ENCODE data around the gene ZRANB1.

DNA sequence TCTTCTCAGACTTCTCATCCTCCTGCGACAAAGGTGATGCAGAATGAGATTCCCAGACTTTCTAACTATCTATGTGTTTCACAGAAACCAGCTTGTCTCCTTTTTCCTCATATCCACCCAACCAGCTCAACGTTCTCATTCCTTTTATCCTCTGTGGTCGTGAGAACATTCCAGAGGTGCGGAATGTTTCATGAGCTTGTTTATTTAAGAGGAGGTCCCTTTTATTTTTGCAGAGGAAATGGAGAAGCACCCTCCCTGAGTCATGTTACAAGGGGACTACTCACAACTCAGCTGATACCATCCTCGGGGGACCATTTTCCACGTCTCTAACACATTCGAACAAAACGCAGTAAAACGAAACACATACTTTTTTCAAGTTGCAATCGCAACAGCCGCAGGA is 93.2 kb downstream of the ZRANB1 start:
- TF ChIP-seq, protein P1, sequence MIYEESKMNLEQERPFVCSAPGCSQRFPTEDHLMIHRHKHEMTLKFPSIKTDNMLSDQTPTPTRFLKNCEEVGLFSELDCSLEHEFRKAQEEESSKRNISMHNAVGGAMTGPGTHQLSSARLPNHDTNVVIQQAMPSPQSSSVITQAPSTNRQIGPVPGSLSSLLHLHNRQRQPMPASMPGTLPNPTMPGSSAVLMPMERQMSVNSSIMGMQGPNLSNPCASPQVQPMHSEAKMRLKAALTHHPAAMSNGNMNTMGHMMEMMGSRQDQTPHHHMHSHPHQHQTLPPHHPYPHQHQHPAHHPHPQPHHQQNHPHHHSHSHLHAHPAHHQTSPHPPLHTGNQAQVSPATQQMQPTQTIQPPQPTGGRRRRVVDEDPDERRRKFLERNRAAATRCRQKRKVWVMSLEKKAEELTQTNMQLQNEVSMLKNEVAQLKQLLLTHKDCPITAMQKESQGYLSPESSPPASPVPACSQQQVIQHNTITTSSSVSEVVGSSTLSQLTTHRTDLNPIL (CRISPR knock-in tag; IDR thresholded peaks at IDR 0.05; ENCODE audit: low read depth), result no peak
- TF ChIP-seq TOX (CRISPR knock-in tag; IDR thresholded peaks at IDR 0.05; ENCODE audit: borderline replicate concordance) (no peak), ESRRG (CRISPR knock-in tag; IDR thresholded peaks at IDR 0.05) (no peak), RARB (CRISPR knock-in tag; IDR thresholded peaks at IDR 0.05) (no peak), ARNTL (CRISPR knock-in tag; IDR thresholded peaks at IDR 0.05; ENCODE audit: borderline replicate concordance, low read depth) (no peak), ZFP30 (CRISPR knock-in tag; IDR thresholded peaks at IDR 0.05) (no peak), ISL1 (CRISPR knock-in tag; IDR thresholded peaks at IDR 0.05) (no peak), CSDC2 (CRISPR knock-in tag; IDR thresholded peaks at IDR 0.05) (no peak), ZNF565 (CRISPR knock-in tag; conservative IDR thresholded peaks at IDR 0.05; ENCODE audit: low read depth) (no peak), OSR1 (CRISPR knock-in tag; IDR thresholded peaks at IDR 0.05) (no peak), ZFP3 (CRISPR knock-in tag; IDR thresholded peaks at IDR 0.05) (no peak)
- TF ChIP-seq, protein P2, sequence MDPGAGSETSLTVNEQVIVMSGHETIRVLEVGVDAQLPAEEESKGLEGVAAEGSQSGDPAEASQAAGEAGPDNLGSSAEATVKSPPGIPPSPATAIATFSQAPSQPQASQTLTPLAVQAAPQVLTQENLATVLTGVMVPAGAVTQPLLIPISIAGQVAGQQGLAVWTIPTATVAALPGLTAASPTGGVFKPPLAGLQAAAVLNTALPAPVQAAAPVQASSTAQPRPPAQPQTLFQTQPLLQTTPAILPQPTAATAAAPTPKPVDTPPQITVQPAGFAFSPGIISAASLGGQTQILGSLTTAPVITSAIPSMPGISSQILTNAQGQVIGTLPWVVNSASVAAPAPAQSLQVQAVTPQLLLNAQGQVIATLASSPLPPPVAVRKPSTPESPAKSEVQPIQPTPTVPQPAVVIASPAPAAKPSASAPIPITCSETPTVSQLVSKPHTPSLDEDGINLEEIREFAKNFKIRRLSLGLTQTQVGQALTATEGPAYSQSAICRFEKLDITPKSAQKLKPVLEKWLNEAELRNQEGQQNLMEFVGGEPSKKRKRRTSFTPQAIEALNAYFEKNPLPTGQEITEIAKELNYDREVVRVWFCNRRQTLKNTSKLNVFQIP (CRISPR knock-in tag; IDR thresholded peaks at IDR 0.05; ENCODE audit: borderline replicate concordance, low read depth), result no peak
- TF ChIP-seq, protein P3, sequence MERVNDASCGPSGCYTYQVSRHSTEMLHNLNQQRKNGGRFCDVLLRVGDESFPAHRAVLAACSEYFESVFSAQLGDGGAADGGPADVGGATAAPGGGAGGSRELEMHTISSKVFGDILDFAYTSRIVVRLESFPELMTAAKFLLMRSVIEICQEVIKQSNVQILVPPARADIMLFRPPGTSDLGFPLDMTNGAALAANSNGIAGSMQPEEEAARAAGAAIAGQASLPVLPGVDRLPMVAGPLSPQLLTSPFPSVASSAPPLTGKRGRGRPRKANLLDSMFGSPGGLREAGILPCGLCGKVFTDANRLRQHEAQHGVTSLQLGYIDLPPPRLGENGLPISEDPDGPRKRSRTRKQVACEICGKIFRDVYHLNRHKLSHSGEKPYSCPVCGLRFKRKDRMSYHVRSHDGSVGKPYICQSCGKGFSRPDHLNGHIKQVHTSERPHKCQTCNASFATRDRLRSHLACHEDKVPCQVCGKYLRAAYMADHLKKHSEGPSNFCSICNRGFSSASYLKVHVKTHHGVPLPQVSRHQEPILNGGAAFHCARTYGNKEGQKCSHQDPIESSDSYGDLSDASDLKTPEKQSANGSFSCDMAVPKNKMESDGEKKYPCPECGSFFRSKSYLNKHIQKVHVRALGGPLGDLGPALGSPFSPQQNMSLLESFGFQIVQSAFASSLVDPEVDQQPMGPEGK (CRISPR knock-in tag; IDR thresholded peaks at IDR 0.05; ENCODE audit: borderline replicate concordance), result no peak
- TF ChIP-seq, protein P4, sequence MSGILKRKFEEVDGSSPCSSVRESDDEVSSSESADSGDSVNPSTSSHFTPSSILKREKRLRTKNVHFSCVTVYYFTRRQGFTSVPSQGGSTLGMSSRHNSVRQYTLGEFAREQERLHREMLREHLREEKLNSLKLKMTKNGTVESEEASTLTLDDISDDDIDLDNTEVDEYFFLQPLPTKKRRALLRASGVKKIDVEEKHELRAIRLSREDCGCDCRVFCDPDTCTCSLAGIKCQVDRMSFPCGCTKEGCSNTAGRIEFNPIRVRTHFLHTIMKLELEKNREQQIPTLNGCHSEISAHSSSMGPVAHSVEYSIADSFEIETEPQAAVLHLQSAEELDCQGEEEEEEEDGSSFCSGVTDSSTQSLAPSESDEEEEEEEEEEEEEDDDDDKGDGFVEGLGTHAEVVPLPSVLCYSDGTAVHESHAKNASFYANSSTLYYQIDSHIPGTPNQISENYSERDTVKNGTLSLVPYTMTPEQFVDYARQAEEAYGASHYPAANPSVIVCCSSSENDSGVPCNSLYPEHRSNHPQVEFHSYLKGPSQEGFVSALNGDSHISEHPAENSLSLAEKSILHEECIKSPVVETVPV (CRISPR knock-in tag; IDR thresholded peaks at IDR 0.05), result no peak

All from SK-N-SH treated with all-trans-retinoic acid at 6 μM for 48 hours (cell line).